ENCODE results near the gene UBE2L3.
"Not testable (repeated sequence)": the region's sequence is repeated elsewhere in the genome, so short reads cannot be mapped to it uniquely, and the experiment has no call there.

Gene UBE2L3

DNA sequence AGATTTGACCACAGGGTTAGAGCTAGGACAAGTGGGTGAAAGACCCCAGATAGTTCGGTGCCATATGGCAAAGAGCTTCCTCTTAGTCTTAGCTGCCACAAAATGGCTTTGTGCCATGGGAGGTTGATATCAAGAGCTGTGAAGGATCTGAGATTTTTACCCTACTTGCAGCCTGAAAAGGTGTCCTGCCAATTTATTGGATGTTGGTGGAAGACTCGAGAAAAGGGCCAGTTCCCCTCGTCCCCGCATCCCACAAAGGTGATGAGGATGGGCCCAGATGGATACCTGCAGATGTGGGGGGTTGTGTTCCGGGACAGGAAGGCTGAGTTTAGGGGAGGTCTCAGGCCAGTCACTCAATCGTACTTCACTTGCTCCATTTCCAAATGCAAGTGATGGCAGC, 35.1 kb downstream of the UBE2L3 start:
- DNase-seq (ENCODE audit: low read depth in 2 of 2): no peak

DNA sequence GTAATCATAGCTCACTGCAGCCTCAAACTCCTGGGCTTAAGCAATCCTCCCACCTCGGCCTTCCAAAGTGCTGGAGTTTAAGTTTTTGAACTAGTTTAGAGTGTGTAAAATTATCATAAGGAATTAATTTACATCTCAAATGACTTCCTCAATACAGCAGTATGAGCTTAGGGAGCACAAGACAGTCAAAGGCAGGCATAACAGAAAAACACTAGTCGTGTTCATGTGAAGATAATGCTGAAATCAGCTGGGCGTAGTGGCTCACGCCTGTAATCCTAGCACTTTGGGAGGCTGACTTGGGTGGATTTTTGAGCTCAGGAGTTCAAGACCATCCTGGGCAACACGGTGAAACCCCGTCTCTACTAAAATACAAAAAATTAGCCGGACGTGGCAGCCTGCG, 36.5 kb downstream of the UBE2L3 start:
- DNase-seq (ENCODE audit: low read depth in 2 of 2): no peak

DNA sequence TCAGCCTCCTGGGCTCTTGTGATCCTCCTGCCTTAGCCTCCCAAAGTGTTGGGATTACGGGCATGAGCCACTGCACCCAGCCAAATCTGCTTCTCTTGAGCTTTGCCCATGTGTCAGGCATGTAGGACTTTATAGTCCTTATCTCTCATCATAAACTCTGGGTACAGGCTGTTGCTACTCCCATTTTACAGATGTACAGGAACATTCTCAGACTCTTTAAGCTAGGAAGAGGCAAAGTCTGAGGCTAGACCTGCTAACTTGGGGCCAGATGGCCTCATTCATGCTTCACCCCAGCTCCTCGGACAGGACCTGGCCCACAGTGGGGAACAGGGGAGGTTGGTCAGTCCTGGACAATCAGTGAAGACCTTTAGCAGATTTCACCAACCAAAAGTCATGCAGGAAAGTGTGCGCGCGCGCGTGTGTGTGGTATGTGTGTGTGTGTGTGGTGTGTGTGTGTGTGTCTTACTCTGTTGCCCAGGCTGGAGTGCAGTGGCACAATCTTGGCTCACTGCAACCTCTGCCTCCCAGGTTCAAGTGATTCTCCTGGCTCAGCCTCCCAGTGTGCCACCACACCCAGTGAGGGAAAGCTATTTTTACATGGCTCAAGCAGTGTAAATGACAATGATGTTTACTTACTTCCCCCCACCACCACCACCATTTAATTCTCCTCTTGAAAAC, 38.5 kb downstream of the UBE2L3 start:
- DNase-seq (ENCODE audit: low read depth in 2 of 2): no peak

DNA sequence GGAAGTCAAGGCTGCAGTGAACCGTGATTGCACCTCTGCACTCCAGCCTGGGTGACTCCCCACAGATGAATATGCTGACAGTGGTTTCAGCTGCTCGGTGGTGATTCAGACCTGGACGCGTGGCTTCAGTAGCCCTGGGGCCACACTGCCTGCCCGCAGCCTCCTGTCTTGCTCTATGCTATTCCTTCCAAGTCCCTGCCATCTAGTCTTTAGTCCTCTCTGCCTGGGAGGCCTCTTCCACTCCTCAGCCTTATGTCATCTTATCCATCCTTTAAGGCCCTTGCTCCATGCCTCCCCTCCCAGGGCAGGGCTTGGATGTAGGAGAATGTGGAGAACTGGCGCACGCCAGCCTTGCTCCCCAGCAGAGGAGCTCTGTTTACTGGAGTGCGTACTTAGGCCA, 39.3 kb downstream of the UBE2L3 start:
- no peak for DNase-seq (ENCODE audit: low read depth in 2 of 2)

DNA sequence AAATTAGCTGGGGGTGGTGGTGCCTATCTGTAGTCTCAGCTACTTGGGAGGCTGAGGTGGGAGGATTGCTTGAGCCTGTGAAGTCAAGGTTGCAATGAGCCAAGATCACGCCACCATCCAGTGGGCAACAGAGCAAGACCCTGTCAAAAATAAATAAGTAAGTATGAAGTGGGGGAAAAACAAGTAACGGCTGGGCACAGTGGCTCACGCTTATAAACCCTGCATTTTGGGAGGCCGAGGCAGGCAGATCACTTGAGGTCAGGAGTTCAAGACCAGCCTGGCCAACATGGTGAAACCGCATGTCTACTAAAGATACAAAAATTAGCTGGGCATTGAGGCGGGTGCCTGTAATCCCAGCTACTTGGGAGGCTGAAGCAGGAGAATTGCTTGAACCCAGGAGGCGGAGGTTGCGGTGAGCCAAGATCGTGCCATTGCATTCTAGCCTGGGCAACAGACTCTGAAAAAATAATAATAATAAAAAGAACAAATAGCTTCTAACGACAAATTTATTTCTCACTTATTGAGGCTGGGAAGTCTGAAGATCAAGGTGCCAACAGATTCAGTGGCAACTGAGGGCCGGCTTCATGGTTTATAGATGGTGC, 42.1 kb downstream of the UBE2L3 start:
- not testable (repeated sequence) for DNase-seq (ENCODE audit: low read depth in 2 of 2)

DNA sequence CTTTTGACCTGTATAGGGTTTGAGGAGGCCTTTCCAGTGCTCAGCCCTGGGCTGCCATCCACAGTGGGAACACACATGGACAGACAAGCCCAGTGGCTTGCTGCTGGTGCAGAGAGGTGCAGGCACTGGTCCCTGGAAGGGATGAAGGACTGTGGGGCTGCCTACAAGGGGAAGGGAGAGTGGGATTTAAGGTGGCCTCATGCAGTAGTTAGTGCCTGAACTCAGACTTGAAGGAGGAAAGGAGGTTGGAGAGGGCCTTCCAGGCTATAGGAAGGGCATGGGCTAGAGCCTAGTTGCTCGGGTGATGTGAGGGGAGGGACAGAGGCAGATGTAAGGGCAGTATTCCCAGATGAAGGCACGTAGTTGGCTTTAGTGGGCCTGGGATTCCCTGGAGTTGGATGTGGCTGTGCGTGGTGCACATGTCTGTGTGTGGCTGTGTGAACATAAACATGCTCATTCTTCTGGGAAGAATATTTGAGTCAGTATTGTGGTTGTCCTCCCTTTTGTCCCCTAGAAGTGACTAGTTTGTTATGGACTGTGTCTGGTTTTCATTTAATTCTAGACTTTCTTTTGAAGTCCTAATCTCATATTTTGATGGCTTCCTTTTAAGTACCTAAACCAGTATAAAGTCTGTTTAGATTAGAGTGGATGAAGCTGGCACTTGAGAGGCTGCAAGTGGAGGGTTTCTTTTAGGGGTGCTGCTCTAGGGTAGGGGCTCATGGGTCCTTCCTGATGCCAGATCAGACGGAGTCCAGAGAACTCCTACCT, 43.9 kb downstream of the UBE2L3 start:
- DNase-seq (ENCODE audit: low read depth in 2 of 2): no peak

DNA sequence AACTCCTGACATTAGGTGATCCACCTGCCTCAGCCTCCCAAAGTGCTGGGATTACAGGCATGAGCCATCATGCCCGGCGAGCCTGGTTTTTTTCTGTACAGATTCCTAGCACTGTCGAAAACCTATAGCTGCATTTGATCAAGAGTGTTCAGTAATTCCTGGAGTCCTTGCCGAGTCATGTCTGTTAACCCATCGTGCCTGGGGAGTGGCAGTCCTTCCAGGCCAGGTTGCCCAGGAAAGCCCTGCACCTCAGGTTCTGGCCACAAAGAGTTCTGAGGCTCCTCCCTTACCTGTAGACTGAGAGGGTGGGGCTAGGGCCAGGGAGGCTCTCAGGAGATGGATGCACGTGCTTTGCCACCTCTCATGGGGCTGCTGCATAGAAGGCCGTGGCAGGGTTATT, 45.3 kb downstream of the UBE2L3 start:
- no peak for DNase-seq (ENCODE audit: low read depth in 2 of 2)

DNA sequence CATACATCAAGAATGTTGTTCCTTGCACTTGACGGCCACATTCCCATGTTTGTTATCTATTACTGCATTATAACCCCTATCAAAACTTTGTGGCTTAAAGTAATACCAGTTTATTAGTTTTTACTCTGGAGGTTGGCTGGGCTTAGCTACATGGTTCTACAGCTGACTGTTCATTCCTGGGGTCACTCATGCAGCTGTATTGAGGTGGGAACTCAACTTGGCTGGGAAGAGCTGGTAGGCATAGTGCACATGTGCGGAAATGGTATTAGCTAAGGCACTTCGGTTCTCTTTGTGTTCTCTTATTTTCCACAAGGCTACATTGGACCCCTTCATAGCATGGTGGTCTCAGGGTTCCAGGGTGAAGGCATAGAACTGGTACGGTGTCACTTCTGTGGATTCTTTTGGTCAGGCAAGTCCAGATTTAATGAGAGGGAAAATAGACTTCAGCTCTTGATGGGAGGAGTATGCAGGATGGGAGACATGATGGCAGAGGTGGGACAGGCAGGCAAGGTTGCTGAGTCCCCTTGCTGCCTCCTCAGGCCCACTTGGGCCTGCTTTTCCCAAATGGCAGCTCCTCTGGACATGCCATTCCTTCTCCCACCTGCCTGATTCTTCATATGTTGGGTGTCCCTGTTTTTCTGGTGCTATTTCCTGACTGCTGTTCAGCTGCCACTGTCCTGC, 46.2 kb downstream of the UBE2L3 start:
- DNase-seq (ENCODE audit: low read depth in 2 of 2): no peak

DNA sequence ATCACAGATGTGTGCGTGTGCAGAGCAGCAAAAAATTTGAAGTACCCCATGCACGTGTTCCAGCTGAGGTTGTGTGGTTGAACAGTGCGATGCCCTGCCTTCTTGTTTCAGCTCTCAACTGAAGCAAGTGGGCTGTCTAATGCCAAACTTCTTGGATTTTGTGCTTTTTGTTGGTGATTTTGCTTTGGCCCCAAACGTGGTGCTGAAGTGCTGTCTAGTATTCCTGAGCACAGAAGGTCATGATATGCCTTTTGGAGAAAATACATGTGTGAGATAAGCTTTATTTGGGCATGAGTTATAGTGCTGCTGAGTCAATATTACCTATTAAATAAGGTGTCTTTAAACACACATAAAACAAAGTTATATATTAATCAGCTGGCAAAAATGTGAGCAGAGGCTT, 48.2 kb downstream of the UBE2L3 start:
- no peak for DNase-seq (ENCODE audit: low read depth in 2 of 2)

DNA sequence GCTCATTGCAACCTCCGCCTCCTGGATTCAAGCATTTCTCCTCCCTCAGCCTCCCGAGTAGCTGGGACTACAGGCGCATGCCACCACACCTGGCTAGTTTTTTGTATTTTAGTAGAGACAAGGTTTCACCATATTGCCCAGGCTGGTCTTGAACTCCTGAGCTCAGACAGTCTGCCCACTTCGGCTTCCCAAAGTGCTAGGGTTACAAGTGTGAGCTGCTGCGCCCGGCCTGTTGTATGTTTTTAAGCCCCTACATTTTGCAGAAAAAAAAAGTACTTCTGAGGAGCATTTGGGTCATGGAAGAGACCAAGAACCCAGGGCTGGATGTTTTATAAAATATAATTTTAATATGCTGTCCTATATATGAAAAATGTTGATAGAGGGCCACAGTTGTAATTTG, 49.8 kb downstream of the UBE2L3 start:
- DNase-seq (ENCODE audit: low read depth in 2 of 2): not testable (repeated sequence)

DNA sequence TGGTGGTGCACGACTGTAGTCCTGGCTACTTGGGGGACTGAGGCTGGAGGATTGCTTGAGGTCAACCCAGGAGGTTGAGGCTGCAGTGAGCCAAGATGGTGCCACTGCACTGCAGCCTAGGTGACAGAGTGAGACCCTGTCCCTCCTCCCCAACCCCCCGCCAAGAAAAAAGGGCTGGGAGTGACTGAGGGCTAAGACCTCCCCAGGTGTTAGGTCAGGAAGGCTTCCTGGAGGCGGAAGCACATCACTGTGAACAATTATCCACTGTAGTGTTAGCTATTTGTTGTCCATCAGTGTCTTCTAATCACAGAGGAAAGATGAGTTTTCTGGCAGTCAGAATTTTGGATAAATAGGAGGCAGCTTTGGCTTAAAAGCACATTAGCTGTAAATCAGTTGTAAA, 53.5 kb downstream of the UBE2L3 start:
- DNase-seq (ENCODE audit: low read depth in 2 of 2): no peak

DNA sequence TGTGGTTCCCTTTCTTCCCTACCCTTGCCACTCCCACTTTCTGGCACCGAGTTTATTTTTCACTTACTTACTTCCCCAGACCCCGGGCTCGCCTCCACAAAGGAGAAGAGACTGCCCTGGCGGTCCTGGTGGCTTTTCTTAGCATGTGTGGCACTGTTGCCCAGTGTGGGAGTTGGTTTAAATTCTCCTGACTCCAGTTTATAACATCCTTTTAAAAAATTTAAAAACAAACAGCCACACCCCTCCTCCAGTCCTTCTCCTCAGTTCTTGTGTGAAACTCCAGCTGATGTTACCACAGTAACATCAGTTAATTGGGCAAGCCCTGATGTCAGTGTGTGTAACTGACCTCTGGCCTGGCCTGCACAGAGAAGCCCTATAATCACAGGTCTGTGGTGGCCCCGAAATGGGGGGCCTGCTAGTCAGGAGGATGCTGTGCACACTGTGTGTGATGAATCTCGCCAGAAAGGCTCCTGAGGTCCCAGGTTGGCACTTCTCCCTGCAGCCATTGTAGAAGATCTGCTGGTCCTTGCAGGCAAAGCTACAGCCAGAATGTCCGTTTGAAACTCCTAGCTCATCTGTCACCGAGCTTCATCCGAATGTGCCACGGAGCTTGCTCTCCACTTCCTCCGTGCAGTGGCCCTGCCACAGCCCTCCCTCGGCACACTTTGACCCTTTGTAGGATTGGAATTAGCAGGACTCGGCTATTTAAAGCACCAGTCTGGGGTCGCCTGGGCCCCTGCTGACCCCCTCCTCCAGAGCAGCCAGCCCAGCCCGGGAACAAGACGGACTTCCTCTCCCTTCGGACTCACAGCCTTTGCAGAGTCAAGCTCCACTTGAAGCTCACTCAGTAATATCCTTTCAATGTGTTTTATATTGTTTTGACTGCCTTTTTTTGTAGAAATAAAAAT, 54.8 kb downstream of the UBE2L3 start:
- no peak for DNase-seq (ENCODE audit: low read depth in 2 of 2)

DNA sequence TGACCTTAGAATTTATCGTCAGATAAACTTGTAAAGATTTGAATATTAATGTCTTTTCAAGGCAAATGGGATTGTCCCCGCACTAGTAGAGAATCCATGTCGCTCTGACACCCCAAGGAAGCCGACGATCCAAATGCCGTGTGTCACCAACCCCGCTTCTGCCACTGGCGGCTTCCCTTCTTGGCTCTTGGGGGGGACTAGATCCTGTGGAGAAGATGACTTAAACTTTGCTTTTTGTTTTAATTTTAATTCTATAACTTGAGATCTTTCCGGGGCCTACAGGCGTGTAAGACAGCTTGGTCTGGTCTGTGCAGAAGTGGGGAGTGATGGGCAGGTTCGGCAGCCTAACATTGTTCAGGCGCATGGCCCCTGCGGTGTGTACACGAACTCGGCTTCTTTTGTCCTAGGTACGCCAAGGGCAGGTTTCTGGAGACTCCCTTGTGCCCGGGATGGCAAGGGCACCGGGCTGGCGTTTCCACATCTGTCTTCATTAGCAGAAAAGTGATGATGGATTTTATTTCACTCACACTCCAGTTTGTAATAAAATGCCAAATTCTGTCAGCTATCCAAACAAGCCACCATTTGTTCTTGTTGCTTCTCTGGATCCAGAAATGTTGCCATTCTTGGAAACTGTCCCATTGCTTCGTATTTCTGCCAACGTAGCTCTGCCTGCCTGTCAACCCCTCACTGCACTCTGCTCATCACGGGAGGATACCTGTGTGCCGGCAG, 55.6 kb downstream of the UBE2L3 start:
- DNase-seq (ENCODE audit: low read depth in 2 of 2): no peak

DNA sequence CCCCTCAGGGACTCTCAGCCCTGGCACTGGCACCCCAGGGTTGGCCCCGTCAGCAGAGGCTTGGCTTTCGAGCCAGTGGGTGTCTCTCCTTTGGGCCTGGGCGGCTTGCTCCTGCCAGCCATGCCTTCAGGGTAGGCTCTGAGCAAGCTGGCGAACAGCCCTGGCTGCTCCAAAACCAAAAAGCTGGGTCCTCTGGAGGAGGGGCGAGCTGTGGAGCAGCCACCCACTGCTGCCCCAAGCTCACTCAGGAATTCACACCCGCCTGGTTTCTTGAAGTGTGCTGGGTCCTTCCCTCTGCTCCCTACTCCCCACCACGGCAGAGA, 56.1 kb downstream of the UBE2L3 start:
- DNase-seq (ENCODE audit: low read depth in 2 of 2): no peak

DNA sequence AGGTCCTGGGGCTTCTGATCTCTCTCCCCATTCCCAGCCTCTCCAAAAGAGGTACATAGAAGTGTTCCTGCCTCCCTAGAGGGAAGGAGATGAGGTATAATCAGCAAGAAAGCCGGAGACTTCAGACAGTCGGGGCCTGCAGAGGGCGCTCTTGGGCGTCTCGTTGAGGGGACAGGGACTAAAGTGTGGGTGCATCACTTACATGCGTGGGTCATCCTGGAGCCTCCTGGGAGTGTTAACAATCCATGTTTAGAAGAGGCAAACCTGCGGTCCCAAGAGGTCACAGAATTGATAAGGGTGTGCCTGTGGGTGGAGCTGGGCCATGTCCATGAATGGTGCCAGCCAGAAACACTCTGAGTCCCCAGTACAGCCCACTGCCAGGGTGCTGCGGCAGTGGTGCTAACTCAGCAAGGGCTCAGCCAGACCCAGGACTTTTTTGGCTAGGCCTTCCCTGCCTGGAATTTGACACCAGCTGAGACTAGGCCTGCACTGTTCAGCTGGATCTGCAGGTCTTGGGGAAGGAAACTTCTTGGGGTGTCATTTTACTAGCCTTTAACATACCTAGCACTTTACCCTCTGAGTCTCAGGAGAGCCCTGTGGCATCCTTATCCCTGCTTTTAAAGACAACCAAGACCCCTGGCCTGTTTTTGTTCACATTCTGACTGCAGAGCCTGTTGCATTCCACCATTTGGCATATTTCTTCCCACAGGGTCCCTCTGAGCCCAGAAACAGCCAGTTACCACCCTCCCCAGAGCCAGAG, 56.8 kb downstream of the UBE2L3 start:
- no peak for DNase-seq (ENCODE audit: low read depth in 2 of 2)

DNA sequence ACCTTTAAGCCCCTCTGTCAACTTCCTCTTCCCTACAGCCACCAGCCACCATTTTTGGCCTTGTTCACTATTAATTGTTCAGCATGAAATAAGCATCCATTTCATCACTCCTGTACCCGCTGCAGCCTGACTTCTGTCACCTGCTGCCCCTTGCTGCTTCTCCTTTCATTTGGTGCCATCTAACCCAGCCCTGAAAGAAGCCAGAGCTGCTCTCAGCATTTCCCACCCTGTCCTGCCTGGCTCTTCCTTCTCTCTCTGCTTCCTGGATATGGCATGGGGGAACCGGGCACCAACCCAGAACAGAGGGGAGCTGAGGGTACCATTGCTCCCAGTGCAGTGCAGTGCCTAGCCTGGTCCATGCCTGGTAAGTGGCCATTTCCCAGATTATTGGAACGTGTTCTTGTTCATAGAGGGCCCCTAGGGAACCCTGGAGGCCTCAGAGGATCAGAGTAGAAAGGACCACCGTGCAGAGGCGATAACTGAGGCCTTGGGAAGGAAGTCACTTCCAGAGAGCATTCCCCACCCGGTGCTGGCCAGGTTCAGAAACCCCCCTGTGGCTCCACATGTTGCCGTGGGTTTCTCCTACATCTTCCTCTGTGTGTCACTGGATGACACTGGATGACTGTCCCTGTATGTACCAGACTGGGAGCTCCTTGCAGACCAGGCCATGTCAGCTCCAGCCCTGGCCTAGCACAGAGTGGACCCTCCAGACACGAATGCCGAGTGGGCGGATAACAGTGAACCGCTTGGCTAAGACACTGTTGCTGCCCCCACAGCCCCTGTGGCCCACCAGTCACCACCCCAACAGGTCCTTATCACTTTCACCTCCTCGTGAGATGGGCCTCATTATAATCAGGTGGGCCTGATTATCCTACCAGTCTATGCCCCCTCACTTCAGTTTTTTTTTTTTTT, 57.6 kb downstream of the UBE2L3 start:
- DNase-seq (ENCODE audit: low read depth in 2 of 2): no peak

DNA sequence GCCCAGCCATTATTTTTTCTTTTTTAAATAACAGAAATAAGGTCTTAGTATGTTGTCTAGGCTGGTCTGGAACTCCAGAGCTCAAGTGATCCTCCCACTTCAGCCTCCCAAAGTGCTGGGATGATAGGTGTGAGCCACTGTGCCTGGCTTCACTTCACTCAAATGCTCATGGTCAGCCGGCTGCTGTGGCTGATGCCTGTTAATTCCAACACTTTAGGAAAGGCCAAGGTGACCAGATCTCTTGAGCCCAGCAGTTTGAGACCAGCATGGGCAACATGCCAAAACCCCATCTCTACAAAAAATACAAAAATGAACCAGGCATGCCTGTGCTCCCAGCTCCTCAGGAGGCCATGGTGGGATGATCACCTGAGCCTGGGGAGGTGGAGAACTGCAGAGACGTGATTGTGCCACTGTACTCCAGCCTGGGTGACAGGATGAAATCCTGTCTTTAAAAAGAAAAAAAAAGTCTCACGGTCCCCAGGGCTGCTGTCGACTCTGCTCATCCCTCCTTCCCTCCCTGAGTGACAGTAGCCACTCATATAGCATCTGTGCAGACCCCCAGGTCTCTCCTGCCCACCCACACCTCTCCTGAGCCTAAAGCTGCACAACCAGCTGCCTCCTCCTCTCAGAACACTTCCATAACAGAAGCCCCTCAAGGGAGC, 58.7 kb downstream of the UBE2L3 start:
- no peak for DNase-seq (ENCODE audit: low read depth in 2 of 2)

DNA sequence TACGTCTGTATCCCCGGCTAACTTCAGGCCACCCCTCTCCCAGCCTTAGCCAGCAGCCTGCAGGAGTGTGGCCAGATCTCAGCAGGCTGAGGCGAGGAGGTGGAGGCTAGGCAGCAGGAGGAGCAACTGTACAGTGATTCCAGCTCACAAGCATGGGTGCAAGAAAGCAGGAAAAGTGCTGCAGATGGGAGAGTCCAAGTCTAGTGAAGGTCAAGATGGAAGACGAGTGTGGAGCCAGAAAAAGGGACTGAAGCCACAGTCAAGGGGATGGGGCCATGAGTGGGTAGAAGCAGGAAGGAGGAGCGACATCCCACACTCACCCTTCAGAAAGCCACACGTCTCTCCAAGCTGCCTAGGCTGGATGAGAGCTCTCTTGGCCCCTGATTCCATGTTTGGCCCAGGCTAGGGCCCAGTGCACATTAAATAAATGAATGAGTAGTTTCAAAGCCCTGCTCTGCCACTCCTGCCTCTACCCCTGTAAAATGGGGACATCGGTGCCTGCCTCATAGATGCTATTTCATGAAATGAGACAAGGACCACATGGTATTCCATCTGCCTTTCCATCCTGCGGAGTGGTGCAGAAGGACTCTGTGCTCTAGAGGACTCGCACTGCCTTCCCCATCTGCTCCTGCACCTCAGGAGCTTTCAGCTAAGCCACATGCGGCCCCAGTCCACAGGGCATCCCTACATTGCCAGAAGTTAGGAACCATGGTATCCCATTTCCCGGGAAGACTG, 59.4 kb downstream of the UBE2L3 start:
- DNase-seq (ENCODE audit: low read depth in 2 of 2): no peak

Data from activated CD8-positive, alpha-beta memory T cell treated with anti-CD3 and anti-CD28 coated beads for 4 hours (primary cell).